ENCODE results near the gene UQCC3. TPM values are rescaled to one million over a fixed set of nuclear protein-coding genes. Genes with fewer than 3 reads are reported as not detected.

UQCC3 gene
- total and polyA plus RNA-seq, 2 of the 13 experiments (the other 11 are each of a cell fraction or from before 2014, with no cell fraction given) = 7.7 to 16.0 TPM

DNA sequence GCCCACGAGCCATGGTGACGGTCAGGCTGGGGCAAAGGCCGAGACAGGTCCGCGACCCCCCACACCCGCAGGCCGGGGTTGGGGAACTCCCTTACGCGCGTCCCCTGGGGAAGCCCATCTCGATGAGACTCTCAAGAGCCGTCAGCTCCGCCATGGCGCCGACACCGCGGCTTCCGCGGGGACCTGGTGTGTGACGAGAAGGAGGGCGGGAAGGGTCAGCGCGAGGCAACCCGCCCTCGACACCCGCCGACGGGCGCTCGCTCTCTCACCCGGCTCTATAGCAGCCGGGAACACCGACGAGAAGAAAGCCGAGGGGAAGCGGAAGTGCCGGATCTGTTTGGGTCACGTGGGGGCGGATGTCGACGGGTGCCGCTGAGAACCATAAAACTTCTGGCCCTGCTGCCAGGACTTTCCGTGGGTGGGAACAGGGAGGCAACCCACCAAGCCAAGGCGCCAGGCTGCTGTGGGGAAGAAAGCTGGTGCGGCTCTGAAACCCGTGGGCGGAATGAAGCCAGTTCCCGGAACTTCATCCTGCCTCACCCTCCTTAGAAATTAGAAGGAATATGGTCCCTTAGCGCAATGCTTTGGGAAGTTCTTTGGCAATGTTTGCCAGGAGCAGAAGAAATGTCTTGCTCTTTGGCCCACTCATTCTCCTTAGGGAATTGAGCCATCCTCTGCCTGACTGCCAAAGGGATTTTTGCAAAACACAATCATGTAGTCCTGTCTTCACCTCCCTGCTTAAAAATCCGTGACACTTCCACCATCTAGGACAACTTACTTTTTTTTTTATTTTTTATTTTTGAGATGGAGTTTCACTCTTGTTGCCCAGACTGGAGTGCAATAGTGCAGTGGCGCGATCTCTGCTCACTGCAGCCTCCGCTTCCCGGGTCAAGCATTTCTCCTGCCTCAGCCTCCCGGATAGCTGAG lies 7.6 kb downstream of the UQCC3 start, which contains the start of gene UBXN1 (continued):
- TF ChIP-seq, protein P1, sequence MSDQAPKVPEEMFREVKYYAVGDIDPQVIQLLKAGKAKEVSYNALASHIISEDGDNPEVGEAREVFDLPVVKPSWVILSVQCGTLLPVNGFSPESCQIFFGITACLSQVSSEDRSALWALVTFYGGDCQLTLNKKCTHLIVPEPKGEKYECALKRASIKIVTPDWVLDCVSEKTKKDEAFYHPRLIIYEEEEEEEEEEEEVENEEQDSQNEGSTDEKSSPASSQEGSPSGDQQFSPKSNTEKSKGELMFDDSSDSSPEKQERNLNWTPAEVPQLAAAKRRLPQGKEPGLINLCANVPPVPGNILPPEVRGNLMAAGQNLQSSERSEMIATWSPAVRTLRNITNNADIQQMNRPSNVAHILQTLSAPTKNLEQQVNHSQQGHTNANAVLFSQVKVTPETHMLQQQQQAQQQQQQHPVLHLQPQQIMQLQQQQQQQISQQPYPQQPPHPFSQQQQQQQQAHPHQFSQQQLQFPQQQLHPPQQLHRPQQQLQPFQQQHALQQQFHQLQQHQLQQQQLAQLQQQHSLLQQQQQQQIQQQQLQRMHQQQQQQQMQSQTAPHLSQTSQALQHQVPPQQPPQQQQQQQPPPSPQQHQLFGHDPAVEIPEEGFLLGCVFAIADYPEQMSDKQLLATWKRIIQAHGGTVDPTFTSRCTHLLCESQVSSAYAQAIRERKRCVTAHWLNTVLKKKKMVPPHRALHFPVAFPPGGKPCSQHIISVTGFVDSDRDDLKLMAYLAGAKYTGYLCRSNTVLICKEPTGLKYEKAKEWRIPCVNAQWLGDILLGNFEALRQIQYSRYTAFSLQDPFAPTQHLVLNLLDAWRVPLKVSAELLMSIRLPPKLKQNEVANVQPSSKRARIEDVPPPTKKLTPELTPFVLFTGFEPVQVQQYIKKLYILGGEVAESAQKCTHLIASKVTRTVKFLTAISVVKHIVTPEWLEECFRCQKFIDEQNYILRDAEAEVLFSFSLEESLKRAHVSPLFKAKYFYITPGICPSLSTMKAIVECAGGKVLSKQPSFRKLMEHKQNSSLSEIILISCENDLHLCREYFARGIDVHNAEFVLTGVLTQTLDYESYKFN (CRISPR knock-in tag; conservative IDR thresholded peaks at IDR 0.05) = 0 out of 2 replicates have a peak, but pooled peaks have one; percentile 22
- no peak for TF ChIP-seq STAT5B (CRISPR knock-in tag; IDR thresholded peaks at IDR 0.05)
- peak; percentile 80 for TF ChIP-seq AGO1 (IDR thresholded peaks at IDR 0.05; ENCODE audit: low read depth, low read length, poor library complexity, severe bottlenecking)
- no peak for TF ChIP-seq ZNF720 (CRISPR knock-in tag; IDR thresholded peaks at IDR 0.05)
- TF ChIP-seq, protein P2, sequence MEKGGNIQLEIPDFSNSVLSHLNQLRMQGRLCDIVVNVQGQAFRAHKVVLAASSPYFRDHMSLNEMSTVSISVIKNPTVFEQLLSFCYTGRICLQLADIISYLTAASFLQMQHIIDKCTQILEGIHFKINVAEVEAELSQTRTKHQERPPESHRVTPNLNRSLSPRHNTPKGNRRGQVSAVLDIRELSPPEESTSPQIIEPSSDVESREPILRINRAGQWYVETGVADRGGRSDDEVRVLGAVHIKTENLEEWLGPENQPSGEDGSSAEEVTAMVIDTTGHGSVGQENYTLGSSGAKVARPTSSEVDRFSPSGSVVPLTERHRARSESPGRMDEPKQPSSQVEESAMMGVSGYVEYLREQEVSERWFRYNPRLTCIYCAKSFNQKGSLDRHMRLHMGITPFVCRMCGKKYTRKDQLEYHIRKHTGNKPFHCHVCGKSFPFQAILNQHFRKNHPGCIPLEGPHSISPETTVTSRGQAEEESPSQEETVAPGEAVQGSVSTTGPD (CRISPR knock-in tag; IDR thresholded peaks at IDR 0.05) = no peak; the same call in 1 of the 2 replicates
- TF ChIP-seq, protein P3, sequence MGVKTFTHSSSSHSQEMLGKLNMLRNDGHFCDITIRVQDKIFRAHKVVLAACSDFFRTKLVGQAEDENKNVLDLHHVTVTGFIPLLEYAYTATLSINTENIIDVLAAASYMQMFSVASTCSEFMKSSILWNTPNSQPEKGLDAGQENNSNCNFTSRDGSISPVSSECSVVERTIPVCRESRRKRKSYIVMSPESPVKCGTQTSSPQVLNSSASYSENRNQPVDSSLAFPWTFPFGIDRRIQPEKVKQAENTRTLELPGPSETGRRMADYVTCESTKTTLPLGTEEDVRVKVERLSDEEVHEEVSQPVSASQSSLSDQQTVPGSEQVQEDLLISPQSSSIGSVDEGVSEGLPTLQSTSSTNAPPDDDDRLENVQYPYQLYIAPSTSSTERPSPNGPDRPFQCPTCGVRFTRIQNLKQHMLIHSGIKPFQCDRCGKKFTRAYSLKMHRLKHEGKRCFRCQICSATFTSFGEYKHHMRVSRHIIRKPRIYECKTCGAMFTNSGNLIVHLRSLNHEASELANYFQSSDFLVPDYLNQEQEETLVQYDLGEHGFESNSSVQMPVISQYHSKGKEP (CRISPR knock-in tag; IDR thresholded peaks at IDR 0.05) = no peak
- TF ChIP-seq, protein P4, sequence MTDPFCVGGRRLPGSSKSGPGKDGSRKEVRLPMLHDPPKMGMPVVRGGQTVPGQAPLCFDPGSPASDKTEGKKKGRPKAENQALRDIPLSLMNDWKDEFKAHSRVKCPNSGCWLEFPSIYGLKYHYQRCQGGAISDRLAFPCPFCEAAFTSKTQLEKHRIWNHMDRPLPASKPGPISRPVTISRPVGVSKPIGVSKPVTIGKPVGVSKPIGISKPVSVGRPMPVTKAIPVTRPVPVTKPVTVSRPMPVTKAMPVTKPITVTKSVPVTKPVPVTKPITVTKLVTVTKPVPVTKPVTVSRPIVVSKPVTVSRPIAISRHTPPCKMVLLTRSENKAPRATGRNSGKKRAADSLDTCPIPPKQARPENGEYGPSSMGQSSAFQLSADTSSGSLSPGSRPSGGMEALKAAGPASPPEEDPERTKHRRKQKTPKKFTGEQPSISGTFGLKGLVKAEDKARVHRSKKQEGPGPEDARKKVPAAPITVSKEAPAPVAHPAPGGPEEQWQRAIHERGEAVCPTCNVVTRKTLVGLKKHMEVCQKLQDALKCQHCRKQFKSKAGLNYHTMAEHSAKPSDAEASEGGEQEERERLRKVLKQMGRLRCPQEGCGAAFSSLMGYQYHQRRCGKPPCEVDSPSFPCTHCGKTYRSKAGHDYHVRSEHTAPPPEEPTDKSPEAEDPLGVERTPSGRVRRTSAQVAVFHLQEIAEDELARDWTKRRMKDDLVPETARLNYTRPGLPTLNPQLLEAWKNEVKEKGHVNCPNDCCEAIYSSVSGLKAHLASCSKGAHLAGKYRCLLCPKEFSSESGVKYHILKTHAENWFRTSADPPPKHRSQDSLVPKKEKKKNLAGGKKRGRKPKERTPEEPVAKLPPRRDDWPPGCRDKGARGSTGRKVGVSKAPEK (CRISPR knock-in tag; IDR thresholded peaks at IDR 0.05; ENCODE audit: borderline replicate concordance) = no peak
- no peak for TF ChIP-seq ZBTB8A (CRISPR knock-in tag; IDR thresholded peaks at IDR 0.05; ENCODE audit: borderline replicate concordance, low read depth)
- 0 out of 2 replicates have a peak, but pooled peaks have one; percentile 23 for TF ChIP-seq SOX5 (CRISPR knock-in tag; IDR thresholded peaks at IDR 0.05; ENCODE audit: borderline replicate concordance)
- TF ChIP-seq, protein P5, sequence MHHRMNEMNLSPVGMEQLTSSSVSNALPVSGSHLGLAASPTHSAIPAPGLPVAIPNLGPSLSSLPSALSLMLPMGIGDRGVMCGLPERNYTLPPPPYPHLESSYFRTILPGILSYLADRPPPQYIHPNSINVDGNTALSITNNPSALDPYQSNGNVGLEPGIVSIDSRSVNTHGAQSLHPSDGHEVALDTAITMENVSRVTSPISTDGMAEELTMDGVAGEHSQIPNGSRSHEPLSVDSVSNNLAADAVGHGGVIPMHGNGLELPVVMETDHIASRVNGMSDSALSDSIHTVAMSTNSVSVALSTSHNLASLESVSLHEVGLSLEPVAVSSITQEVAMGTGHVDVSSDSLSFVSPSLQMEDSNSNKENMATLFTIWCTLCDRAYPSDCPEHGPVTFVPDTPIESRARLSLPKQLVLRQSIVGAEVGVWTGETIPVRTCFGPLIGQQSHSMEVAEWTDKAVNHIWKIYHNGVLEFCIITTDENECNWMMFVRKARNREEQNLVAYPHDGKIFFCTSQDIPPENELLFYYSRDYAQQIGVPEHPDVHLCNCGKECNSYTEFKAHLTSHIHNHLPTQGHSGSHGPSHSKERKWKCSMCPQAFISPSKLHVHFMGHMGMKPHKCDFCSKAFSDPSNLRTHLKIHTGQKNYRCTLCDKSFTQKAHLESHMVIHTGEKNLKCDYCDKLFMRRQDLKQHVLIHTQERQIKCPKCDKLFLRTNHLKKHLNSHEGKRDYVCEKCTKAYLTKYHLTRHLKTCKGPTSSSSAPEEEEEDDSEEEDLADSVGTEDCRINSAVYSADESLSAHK (CRISPR knock-in tag; IDR thresholded peaks at IDR 0.05; ENCODE audit: borderline replicate concordance) = 0 out of 2 replicates have a peak, but pooled peaks have one; percentile 67
- peak; percentile 84; the same call in 1 of the 2 replicates for TF ChIP-seq PCBP1 (IDR thresholded peaks at IDR 0.05; ENCODE audit: borderline replicate concordance, low read depth, low read length)
- TF ChIP-seq, protein P6, sequence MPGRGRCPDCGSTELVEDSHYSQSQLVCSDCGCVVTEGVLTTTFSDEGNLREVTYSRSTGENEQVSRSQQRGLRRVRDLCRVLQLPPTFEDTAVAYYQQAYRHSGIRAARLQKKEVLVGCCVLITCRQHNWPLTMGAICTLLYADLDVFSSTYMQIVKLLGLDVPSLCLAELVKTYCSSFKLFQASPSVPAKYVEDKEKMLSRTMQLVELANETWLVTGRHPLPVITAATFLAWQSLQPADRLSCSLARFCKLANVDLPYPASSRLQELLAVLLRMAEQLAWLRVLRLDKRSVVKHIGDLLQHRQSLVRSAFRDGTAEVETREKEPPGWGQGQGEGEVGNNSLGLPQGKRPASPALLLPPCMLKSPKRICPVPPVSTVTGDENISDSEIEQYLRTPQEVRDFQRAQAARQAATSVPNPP (CRISPR knock-in tag; IDR thresholded peaks at IDR 0.05) = 0 out of 2 replicates have a peak, but pooled peaks have one; percentile 71
